Stimulated activated naive CD8-positive, alpha-beta T cell treated with anti-CD3 and anti-CD28 coated beads, Interleukin-15, amount 100 ng/mL, for 72 hours (primary cell): ENCODE results near the gene INPP4A.
A peak's percentile ranks its signal among the peaks of the same experiment; 100 is the strongest.

Source experiments
- ATAC-seq: fragments of 150-1000 bp; cut with Tn5 transposase; 2 replicates; pipeline ENCODE4 v1.10.0; 2021; ENCODE audit warnings: mild to moderate bottlenecking, moderate library complexity
- DNase-seq, 2 donors: peaks; one replicate each; pipeline ENCODE4 v3.0.0; 2021 to 2022
- H3K27ac Mint-ChIP-seq, 2 donors: one replicate each; pipeline ENCODE4 v1.8.0; 2022; ENCODE audit warnings: mild to moderate bottlenecking in 2 of 2, mixed read lengths in 2 of 2, moderate library complexity in 2 of 2
- H3K27me3 Mint-ChIP-seq: one replicate; pipeline ENCODE4 v1.8.0; 2022; ENCODE audit warnings: mixed read lengths
- H3K4me1 Mint-ChIP-seq: one replicate; pipeline ENCODE4 v1.8.0; 2022; ENCODE audit warnings: mild to moderate bottlenecking, mixed read lengths
- H3K4me3 Mint-ChIP-seq, 2 donors: one replicate each; pipeline ENCODE4 v1.8.0; 2022; ENCODE audit warnings: mild to moderate bottlenecking in 2 of 2, mixed read lengths in 2 of 2, moderate library complexity in 1 of 2
- H3K9me3 Mint-ChIP-seq, 2 donors: one replicate each; pipeline ENCODE4 v1.8.0; 2022; ENCODE audit warnings: mixed read lengths in 2 of 2

INPP4A gene

GRCh38 chr2:98503481-98504105 lies 58.9 kb downstream of the INPP4A start:
- H3K4me1 Mint-ChIP-seq: peaks cover 93% of the 10 kb centered on the region
- H3K4me3 Mint-ChIP-seq: no peak overlapping the region
- no peaks in the 10 kb centered on the region for H3K9me3 Mint-ChIP-seq
- peak overlapping the region in 1 of 2 donors; percentile 71 for H3K27ac Mint-ChIP-seq
- DNase-seq (no peak), ATAC-seq (no peak)
- H3K27me3 Mint-ChIP-seq: no peaks in the 10 kb centered on the region

- Mint-ChIP-seq H3K4me3 (no peak overlapping the region), H3K9me3 (no peaks in the 10 kb centered on the region), H3K4me1 (peaks cover 93% of the 10 kb centered on the region), H3K27me3 (no peaks in the 10 kb centered on the region), H3K27ac (peak overlapping the region; percentile 12 to 74)
- DNase-seq (no peak), ATAC-seq (no peak)
Observed at GRCh38 chr2:98504381-98505109, 59.9 kb downstream of the INPP4A start.

- Mint-ChIP-seq H3K4me1 (peaks cover 93% of the 10 kb centered on the region), H3K9me3 (no peaks in the 10 kb centered on the region), H3K27ac (peak overlapping the region; percentile 73 to 74), H3K4me3 (peak overlapping the region in 1 of 2 donors; percentile 21), H3K27me3 (no peaks in the 10 kb centered on the region)
- DNase-seq: no peak
- peak; percentile 43 for ATAC-seq
Observed at GRCh38 chr2:98505311-98505808, 60.7 kb downstream of the INPP4A start.

GRCh38 chr2:98505971-98506664 lies 61.5 kb downstream of the INPP4A start:
- Mint-ChIP-seq H3K4me1 (peaks cover 93% of the 10 kb centered on the region), H3K27ac (peak overlapping the region; percentile 31 to 75), H3K9me3 (no peaks in the 10 kb centered on the region), H3K27me3 (no peaks in the 10 kb centered on the region), H3K4me3 (no peak overlapping the region)
- DNase-seq: no peak
- no peak for ATAC-seq

- Mint-ChIP-seq H3K9me3 (no peaks in the 10 kb centered on the region), H3K4me3 (no peak overlapping the region), H3K27me3 (no peaks in the 10 kb centered on the region), H3K4me1 (peaks cover 96% of the 10 kb centered on the region), H3K27ac (peak overlapping the region in 1 of 2 donors; percentile 75)
- DNase-seq: no peak
- ATAC-seq: no peak
Observed at GRCh38 chr2:98506881-98507280, 62.2 kb downstream of the INPP4A start.

- DNase-seq (no peak), ATAC-seq (no peak)
- Mint-ChIP-seq H3K27ac (no peak overlapping the region), H3K4me3 (peak overlapping the region in 1 of 2 donors; percentile 17), H3K4me1 (peaks cover 96% of the 10 kb centered on the region), H3K27me3 (no peaks in the 10 kb centered on the region), H3K9me3 (no peaks in the 10 kb centered on the region)
Observed at GRCh38 chr2:98507461-98507860, 62.8 kb downstream of the INPP4A start.

- ATAC-seq (peak; percentile 3), DNase-seq (no peak)
- Mint-ChIP-seq H3K9me3 (no peaks in the 10 kb centered on the region), H3K27ac (peak overlapping the region; percentile 87 to 92), H3K4me1 (peaks cover 95% of the 10 kb centered on the region), H3K27me3 (no peaks in the 10 kb centered on the region), H3K4me3 (peak overlapping the region; percentile 49 to 55)
Observed at GRCh38 chr2:98507891-98508708, 63.4 kb downstream of the INPP4A start.

- DNase-seq: peak; percentile 57 to 68
- ATAC-seq: peak; percentile 90
Observed at GRCh38 chr2:98508709-98509066, 64.0 kb downstream of the INPP4A start.

GRCh38 chr2:98509542-98510321 lies 65.1 kb downstream of the INPP4A start:
- no peak overlapping the region for H3K4me3 Mint-ChIP-seq

More at GRCh38 chr2:98508709-98509066, 64.0 kb downstream of the INPP4A start:
- peaks cover 95% of the 10 kb centered on the region for H3K4me1 Mint-ChIP-seq
- no peaks in the 10 kb centered on the region for H3K27me3 Mint-ChIP-seq
- peak overlapping the region; percentile 49 to 55 for H3K4me3 Mint-ChIP-seq
- no peaks in the 10 kb centered on the region for H3K9me3 Mint-ChIP-seq
- H3K27ac Mint-ChIP-seq: peak overlapping the region in 1 of 2 donors; percentile 2

GRCh38 chr2:98510322-98510662 lies 65.6 kb downstream of the INPP4A start:
- Mint-ChIP-seq H3K27ac (no peak overlapping the region), H3K4me1 (peaks cover 95% of the 10 kb centered on the region)

More at GRCh38 chr2:98509542-98510321, 65.1 kb downstream of the INPP4A start:
- DNase-seq (no peak), ATAC-seq (no peak)
- Mint-ChIP-seq H3K9me3 (no peaks in the 10 kb centered on the region), H3K27me3 (no peaks in the 10 kb centered on the region), H3K27ac (peak overlapping the region in 1 of 2 donors; percentile 89), H3K4me1 (peaks cover 95% of the 10 kb centered on the region)

GRCh38 chr2:98511981-98512380 lies 67.3 kb downstream of the INPP4A start:
- DNase-seq (no peak), ATAC-seq (no peak)
- H3K9me3 Mint-ChIP-seq: no peaks in the 10 kb centered on the region
- no peaks in the 10 kb centered on the region for H3K27me3 Mint-ChIP-seq
- peaks cover 95% of the 10 kb centered on the region for H3K4me1 Mint-ChIP-seq
- H3K27ac Mint-ChIP-seq: peak overlapping the region in 1 of 2 donors; percentile 16
- H3K4me3 Mint-ChIP-seq: no peak overlapping the region

More at GRCh38 chr2:98510322-98510662, 65.6 kb downstream of the INPP4A start:
- H3K4me3 Mint-ChIP-seq: no peak overlapping the region
- ATAC-seq: no peak
- no peaks in the 10 kb centered on the region for H3K9me3 Mint-ChIP-seq
- H3K27me3 Mint-ChIP-seq: no peaks in the 10 kb centered on the region
- no peak for DNase-seq

GRCh38 chr2:98512699-98513098 lies 68.0 kb downstream of the INPP4A start:
- peaks cover 95% of the 10 kb centered on the region for H3K4me1 Mint-ChIP-seq
- no peaks in the 10 kb centered on the region for H3K9me3 Mint-ChIP-seq
- DNase-seq (no peak), ATAC-seq (no peak)
- H3K27me3 Mint-ChIP-seq: no peaks in the 10 kb centered on the region
- no peak overlapping the region for H3K4me3 Mint-ChIP-seq
- H3K27ac Mint-ChIP-seq: no peak overlapping the region

GRCh38 chr2:98514096-98514639 lies 69.5 kb downstream of the INPP4A start:
- H3K27me3 Mint-ChIP-seq: no peaks in the 10 kb centered on the region
- ATAC-seq (no peak), DNase-seq (no peak)
- H3K4me3 Mint-ChIP-seq: no peak overlapping the region
- H3K27ac Mint-ChIP-seq: peak overlapping the region; percentile 90 to 91
- H3K4me1 Mint-ChIP-seq: peaks cover 95% of the 10 kb centered on the region
- H3K9me3 Mint-ChIP-seq: no peaks in the 10 kb centered on the region

GRCh38 chr2:98514879-98515249 lies 70.2 kb downstream of the INPP4A start:
- DNase-seq (no peak), ATAC-seq (no peak)
- H3K4me3 Mint-ChIP-seq: peak overlapping the region; percentile 18
- no peak overlapping the region for H3K27ac Mint-ChIP-seq
- H3K27me3 Mint-ChIP-seq: no peaks in the 10 kb centered on the region
- peaks cover 89% of the 10 kb centered on the region for H3K4me1 Mint-ChIP-seq
- H3K9me3 Mint-ChIP-seq: no peaks in the 10 kb centered on the region
